Measurements from ENCODE around the gene LRRC4C. TPM values are rescaled to one million over a fixed set of nuclear protein-coding genes. Genes with fewer than 3 reads are reported as not detected.

Gene LRRC4C
- polyA plus RNA-seq, 1 of the 3 experiments (the other 2 are of a cell fraction): 0.16 TPM

DNA sequence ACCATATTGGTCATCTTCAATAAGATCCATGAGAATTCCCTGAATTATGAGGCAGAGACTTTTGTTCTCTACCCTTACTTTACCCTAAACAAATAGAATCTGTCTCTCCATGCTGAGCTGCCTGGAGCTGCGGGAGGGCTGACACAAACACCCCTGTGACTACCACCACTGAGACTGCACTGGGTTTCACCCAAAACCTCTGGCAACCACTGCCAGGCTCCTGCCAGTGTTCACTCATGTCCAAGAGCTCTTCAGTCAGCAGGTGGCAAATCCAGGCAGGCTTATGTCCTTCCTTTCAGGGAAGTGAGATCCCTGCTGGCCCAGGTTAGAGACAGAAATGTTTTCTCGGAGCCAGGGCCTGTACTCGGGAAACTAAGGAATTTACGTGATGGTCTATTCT is 1105.3 kb downstream of the LRRC4C start:
- 51% methylated on average over 4 of the region's 4 CpGs for WGBS (ENCODE audit: low lambda C conversion rate)
- Histone ChIP-seq H3K4me3 (ENCODE audit: low read depth in 2 of 2, low read length in 1 of 2) (no peak overlapping the region), H3K27ac (ENCODE audit: low read depth in 2 of 2, low read length in 1 of 2) (no peak overlapping the region), H3K79me2 (ENCODE audit: insufficient read depth) (no peaks in the 10 kb centered on the region), H3K4me1 (ENCODE audit: control insufficient read depth in 1 of 2, insufficient read depth in 2 of 2, low read depth in 1 of 2, low read length in 1 of 2) (no peaks in the 10 kb centered on the region), H3K9ac (no peak overlapping the region), H3K36me3 (replicated peaks in 1 of 2; ENCODE audit: control insufficient read depth in 1 of 2, insufficient read depth in 2 of 2, low read length in 1 of 2) (no peaks in the 10 kb centered on the region), H4K20me1 (ENCODE audit: insufficient read depth) (no peaks in the 10 kb centered on the region), H3K9me2 (no peaks in the 10 kb centered on the region), H3K4me2 (no peak overlapping the region), H3K9me3 (no peaks in the 10 kb centered on the region), H3K27me3 (ENCODE audit: insufficient read depth) (no peaks in the 10 kb centered on the region), H2AFZ (ENCODE audit: low read depth) (no peak overlapping the region), H3F3A (replicated peaks; ENCODE audit: insufficient read depth) (no peaks in the 10 kb centered on the region)
- ChIA-PET POLR2A (no interaction called here), CTCF (no interaction called here)
- DNase-seq: no peak
- TF ChIP-seq, protein P1, sequence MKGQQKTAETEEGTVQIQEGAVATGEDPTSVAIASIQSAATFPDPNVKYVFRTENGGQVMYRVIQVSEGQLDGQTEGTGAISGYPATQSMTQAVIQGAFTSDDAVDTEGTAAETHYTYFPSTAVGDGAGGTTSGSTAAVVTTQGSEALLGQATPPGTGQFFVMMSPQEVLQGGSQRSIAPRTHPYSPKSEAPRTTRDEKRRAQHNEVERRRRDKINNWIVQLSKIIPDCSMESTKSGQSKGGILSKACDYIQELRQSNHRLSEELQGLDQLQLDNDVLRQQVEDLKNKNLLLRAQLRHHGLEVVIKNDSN (IDR thresholded peaks at IDR 0.05; ENCODE audit: borderline replicate concordance, low read depth): no peak
- TF ChIP-seq ELF1 (IDR thresholded peaks at IDR 0.05): no peak
- TF ChIP-seq, protein P2, sequence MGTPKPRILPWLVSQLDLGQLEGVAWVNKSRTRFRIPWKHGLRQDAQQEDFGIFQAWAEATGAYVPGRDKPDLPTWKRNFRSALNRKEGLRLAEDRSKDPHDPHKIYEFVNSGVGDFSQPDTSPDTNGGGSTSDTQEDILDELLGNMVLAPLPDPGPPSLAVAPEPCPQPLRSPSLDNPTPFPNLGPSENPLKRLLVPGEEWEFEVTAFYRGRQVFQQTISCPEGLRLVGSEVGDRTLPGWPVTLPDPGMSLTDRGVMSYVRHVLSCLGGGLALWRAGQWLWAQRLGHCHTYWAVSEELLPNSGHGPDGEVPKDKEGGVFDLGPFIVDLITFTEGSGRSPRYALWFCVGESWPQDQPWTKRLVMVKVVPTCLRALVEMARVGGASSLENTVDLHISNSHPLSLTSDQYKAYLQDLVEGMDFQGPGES (IDR thresholded peaks at IDR 0.05; ENCODE audit: low read depth, low read length): no peak
- no peak for TF ChIP-seq YY1 (IDR thresholded peaks at IDR 0.05; ENCODE audit: low read depth)
- TF ChIP-seq, protein P3, sequence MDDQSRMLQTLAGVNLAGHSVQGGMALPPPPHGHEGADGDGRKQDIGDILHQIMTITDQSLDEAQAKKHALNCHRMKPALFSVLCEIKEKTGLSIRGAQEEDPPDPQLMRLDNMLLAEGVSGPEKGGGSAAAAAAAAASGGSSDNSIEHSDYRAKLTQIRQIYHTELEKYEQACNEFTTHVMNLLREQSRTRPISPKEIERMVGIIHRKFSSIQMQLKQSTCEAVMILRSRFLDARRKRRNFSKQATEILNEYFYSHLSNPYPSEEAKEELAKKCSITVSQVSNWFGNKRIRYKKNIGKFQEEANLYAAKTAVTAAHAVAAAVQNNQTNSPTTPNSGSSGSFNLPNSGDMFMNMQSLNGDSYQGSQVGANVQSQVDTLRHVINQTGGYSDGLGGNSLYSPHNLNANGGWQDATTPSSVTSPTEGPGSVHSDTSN (IDR thresholded peaks at IDR 0.05): no peak
- TF ChIP-seq GATA2 (CRISPR knock-in tag; IDR thresholded peaks at IDR 0.05): no peak
- TF ChIP-seq MXI1 (IDR thresholded peaks at IDR 0.05; ENCODE audit: low read depth, low read length): no peak
- no peak for TF ChIP-seq CHD2 (IDR thresholded peaks at IDR 0.05; ENCODE audit: low read length, partially characterized antibody)
- TF ChIP-seq JUND (IDR thresholded peaks at IDR 0.05): no peak
- TF ChIP-seq SIN3A (IDR thresholded peaks at IDR 0.05; ENCODE audit: borderline replicate concordance, low read depth, low read length): no peak
- TF ChIP-seq NRF1 (IDR thresholded peaks at IDR 0.05; ENCODE audit: low read depth, low read length): no peak
- no peak for TF ChIP-seq EZH2phosphoT487 (IDR thresholded peaks at IDR 0.05; ENCODE audit: borderline replicate concordance, low read depth)
- TF ChIP-seq, protein P4, sequence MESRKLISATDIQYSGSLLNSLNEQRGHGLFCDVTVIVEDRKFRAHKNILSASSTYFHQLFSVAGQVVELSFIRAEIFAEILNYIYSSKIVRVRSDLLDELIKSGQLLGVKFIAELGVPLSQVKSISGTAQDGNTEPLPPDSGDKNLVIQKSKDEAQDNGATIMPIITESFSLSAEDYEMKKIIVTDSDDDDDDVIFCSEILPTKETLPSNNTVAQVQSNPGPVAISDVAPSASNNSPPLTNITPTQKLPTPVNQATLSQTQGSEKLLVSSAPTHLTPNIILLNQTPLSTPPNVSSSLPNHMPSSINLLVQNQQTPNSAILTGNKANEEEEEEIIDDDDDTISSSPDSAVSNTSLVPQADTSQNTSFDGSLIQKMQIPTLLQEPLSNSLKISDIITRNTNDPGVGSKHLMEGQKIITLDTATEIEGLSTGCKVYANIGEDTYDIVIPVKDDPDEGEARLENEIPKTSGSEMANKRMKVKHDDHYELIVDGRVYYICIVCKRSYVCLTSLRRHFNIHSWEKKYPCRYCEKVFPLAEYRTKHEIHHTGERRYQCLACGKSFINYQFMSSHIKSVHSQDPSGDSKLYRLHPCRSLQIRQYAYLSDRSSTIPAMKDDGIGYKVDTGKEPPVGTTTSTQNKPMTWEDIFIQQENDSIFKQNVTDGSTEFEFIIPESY (IDR thresholded peaks at IDR 0.05; ENCODE audit: borderline replicate concordance, low read depth): no peak
- no peak for TF ChIP-seq TEAD4 (IDR thresholded peaks at IDR 0.05; ENCODE audit: borderline replicate concordance, insufficient read depth)
- TF ChIP-seq NFIC (IDR thresholded peaks at IDR 0.05; ENCODE audit: borderline replicate concordance): no peak
- TF ChIP-seq RFX5 (IDR thresholded peaks at IDR 0.05; ENCODE audit: low read length): no peak
- no peak for TF ChIP-seq POLR2AphosphoS5 (IDR thresholded peaks at IDR 0.05; ENCODE audit: low read depth, low read length)
- no peak for TF ChIP-seq FOSL2 (IDR thresholded peaks at IDR 0.05; ENCODE audit: borderline replicate concordance, low read depth)

Measured in SK-N-SH (cell line).